DOHH2 (cell line): ENCODE measurements around the gene RIN3.

Experiments
- H3F3A ChIP-seq: fragments of 200-600 bp; sonication (generic), shearing (Covaris generic); 2 replicates; pipeline ENCODE4 v1.6.0; 2016; ENCODE audit warnings: antibody characterized with exemption, mild to moderate bottlenecking; ENCODE audit not compliant: control insufficient read depth, insufficient read depth
- H3K27ac ChIP-seq: fragments of 200-600 bp; sonication (generic); 2 replicates; pipeline ENCODE4 v1.5.1; 2014; ENCODE audit warnings: low read depth, mild to moderate bottlenecking, low read length, moderate library complexity
- H3K27me3 ChIP-seq: fragments of 200-600 bp; sonication (generic); 2 replicates; pipeline ENCODE4 v1.6.1; 2014; ENCODE audit warnings: mild to moderate bottlenecking, low read length, mixed read lengths; ENCODE audit not compliant: control insufficient read depth
- H3K36me3 ChIP-seq: fragments of 200-600 bp; sonication (generic); 2 replicates; pipeline ENCODE4 v1.6.1; 2014; ENCODE audit warnings: mild to moderate bottlenecking, low read length, moderate library complexity, mixed read lengths; ENCODE audit not compliant: control insufficient read depth
- H3K4me1 ChIP-seq: fragments of 200-600 bp; sonication (generic); 2 replicates; pipeline ENCODE4 v1.6.1; 2014; ENCODE audit warnings: mild to moderate bottlenecking, low read length, mixed read lengths; ENCODE audit not compliant: control insufficient read depth
- H3K4me2 ChIP-seq: fragments of 200-600 bp; sonication (generic); 2 replicates; pipeline ENCODE4 v1.6.0; 2014; ENCODE audit warnings: mild to moderate bottlenecking, low read length, moderate library complexity
- H3K4me3 ChIP-seq: fragments of 200-600 bp; sonication (generic); 2 replicates; pipeline ENCODE4 v1.5.1; 2014; ENCODE audit warnings: mild to moderate bottlenecking, low read length, mixed read lengths
- H3K79me2 ChIP-seq: fragments of 200-600 bp; sonication (generic); 2 replicates; pipeline ENCODE4 v1.6.1; 2014; ENCODE audit warnings: mild to moderate bottlenecking, low read length, mixed read lengths; ENCODE audit not compliant: control insufficient read depth
- H3K9me2 ChIP-seq: fragments of 200-600 bp; sonication (generic); replicated peaks from 2 replicates; pipeline ENCODE4 v1.6.1; 2014; ENCODE audit warnings: mild to moderate bottlenecking, low read length, mixed read lengths; ENCODE audit not compliant: control insufficient read depth
- H3K9me3 ChIP-seq: fragments of 200-600 bp; sonication (generic); 2 replicates; pipeline ENCODE4 v1.6.1; 2014; ENCODE audit warnings: antibody characterized with exemption, low read length, mixed read lengths; ENCODE audit not compliant: control insufficient read depth, insufficient read depth
- H4K20me1 ChIP-seq: fragments of 200-600 bp; sonication (generic); 2 replicates; pipeline ENCODE4 v1.6.0; 2014; ENCODE audit warnings: low read depth, mild to moderate bottlenecking, antibody characterized with exemption, low read length, moderate library complexity; ENCODE audit not compliant: control insufficient read depth, insufficient read depth
- EZH2phosphoT487 ChIP-seq: fragments of 200-600 bp; sonication (generic); IDR thresholded peaks from 2 replicates; pipeline ENCODE4 v1.6.1; 2017; ENCODE audit warnings: borderline replicate concordance, mild to moderate bottlenecking, antibody characterized with exemption, low read length, moderate library complexity, mixed read lengths
- TF ChIP-seq, protein P1 (sequence below): fragments of 200-600 bp; sonication (generic); IDR thresholded peaks from one replicate; pipeline ENCODE4 v1.5.1; 2014; ENCODE audit warnings: antibody characterized with exemption, mild to moderate bottlenecking, low read depth, low read length; ENCODE audit not compliant: poor library complexity, severe bottlenecking

RIN3 gene

DNA sequence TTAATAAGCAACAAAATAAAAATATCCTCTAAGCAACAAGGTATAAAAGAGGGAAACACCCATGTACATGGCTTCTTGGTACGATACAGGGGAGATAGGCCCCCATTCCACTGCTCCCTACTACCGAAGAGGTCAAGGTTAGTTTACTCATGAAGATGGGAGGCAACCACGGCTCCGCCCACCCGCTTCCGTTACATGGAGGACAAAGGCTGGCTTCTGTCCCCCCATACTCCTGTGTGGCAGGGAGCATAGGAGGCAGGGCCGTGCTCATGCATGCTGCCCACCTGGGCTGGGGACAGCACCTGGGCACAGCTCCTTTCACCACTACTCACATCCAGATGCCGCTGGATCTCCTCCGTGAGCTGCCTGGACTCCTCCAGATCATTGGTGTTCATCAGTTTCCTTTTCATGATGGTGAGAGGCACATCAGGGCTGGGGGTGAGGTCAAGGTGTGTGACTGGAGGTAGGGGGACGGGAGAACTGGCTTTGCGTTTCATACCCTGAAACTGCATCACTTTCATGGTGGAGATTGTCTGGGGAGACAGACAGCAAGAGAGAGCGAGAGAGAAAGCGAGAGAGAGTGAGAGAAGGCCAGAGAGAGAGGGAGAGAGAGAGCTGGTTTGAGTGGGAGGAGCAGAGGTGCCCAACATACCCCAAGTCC, 195.9 kb downstream of the RIN3 start:
- H3K4me1 ChIP-seq, result peaks cover 7% of the 10 kb centered on the region
- no peaks in the 10 kb centered on the region for H3K36me3 ChIP-seq
- no peaks in the 10 kb centered on the region for H3K9me3 ChIP-seq

DNA sequence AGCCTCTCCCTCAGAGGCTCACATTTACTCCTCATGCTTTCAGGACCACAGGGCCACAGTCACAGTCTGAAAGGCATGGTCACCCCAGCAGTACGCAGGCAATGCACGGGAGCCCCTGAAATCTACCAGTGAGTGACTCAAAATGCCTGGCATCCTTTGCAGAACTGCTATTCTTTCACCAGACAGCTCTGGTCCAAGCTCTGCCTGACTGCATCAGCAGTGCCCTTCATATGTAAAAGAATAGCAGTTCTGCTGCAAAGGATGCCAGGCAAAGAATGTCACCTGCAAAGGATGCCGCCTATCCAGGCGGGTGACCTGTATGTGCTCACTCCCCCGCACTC, 196.4 kb downstream of the RIN3 start:
- H3K79me2 ChIP-seq, result no peaks in the 10 kb centered on the region
- H3K9me3 ChIP-seq, result no peaks in the 10 kb centered on the region
- H3K27me3 ChIP-seq, result no peaks in the 10 kb centered on the region
- no peaks in the 10 kb centered on the region for H3K9me2 ChIP-seq
- H3K27ac ChIP-seq, result no peak overlapping the region
- no peaks in the 10 kb centered on the region for H3K36me3 ChIP-seq
- TF ChIP-seq EZH2phosphoT487, result no peak
- TF ChIP-seq, protein P1, sequence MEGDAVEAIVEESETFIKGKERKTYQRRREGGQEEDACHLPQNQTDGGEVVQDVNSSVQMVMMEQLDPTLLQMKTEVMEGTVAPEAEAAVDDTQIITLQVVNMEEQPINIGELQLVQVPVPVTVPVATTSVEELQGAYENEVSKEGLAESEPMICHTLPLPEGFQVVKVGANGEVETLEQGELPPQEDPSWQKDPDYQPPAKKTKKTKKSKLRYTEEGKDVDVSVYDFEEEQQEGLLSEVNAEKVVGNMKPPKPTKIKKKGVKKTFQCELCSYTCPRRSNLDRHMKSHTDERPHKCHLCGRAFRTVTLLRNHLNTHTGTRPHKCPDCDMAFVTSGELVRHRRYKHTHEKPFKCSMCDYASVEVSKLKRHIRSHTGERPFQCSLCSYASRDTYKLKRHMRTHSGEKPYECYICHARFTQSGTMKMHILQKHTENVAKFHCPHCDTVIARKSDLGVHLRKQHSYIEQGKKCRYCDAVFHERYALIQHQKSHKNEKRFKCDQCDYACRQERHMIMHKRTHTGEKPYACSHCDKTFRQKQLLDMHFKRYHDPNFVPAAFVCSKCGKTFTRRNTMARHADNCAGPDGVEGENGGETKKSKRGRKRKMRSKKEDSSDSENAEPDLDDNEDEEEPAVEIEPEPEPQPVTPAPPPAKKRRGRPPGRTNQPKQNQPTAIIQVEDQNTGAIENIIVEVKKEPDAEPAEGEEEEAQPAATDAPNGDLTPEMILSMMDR, result no peak
- peaks cover 2% of the 10 kb centered on the region for H3K4me1 ChIP-seq
- H4K20me1 ChIP-seq, result no peaks in the 10 kb centered on the region
- no peak overlapping the region for H3K4me3 ChIP-seq
- no peaks in the 10 kb centered on the region for H3F3A ChIP-seq
- H3K4me2 ChIP-seq, result no peak overlapping the region

More for the DNA sequence above, 195.9 kb downstream of the RIN3 start:
- no peak overlapping the region for H3K4me2 ChIP-seq
- H4K20me1 ChIP-seq, result no peaks in the 10 kb centered on the region
- no peak overlapping the region for H3K4me3 ChIP-seq
- no peaks in the 10 kb centered on the region for H3K79me2 ChIP-seq
- H3K9me2 ChIP-seq, result no peaks in the 10 kb centered on the region
- no peaks in the 10 kb centered on the region for H3K27me3 ChIP-seq
- H3K27ac ChIP-seq, result no peak overlapping the region
- H3F3A ChIP-seq, result no peaks in the 10 kb centered on the region
- no peak for TF ChIP-seq EZH2phosphoT487
- TF ChIP-seq, protein P1, result no peak

DNA sequence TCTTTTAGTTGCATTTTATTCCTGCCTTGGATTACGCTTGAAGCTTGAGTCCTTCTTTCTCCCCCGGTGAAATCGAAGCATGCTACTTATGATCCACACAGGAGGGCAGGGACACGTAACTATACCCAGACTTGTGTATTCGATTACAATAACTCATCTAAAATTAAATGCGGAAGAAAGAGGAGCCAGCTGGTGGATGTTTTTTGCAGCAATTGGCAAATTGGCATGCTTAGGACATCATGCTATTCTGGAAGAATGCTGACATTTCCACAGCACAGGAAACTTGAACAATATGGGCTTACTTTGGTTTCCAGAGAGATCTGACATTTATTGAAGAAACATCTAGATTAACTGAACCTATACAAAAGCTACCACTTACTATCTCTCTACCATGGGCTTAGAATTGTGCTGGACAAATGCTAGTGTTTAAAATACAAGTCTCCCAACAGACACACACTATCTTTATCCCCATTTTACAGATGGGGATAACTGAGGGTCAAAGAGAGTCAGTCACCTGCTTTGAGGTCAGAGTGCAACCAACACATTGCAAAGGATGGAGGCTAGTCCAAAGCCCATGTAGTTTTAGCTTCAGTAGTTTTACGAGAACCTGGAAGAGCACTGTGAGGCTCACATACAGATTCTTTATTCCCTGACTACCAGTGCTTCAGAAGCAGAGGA, 198.5 kb downstream of the RIN3 start:
- Histone ChIP-seq H3K4me3 (no peak overlapping the region), H3K9me2 (no peaks in the 10 kb centered on the region), H3K27ac (no peak overlapping the region), H3K36me3 (no peaks in the 10 kb centered on the region), H3K4me1 (no peaks in the 10 kb centered on the region), H3K4me2 (no peak overlapping the region), H3K9me3 (no peaks in the 10 kb centered on the region), H3K79me2 (no peaks in the 10 kb centered on the region), H4K20me1 (no peaks in the 10 kb centered on the region), H3K27me3 (no peaks in the 10 kb centered on the region), H3F3A (no peaks in the 10 kb centered on the region)
- no peak for TF ChIP-seq EZH2phosphoT487
- TF ChIP-seq, protein P1, result no peak
